ENCODE results near the gene ERP44.

GRCh38 chr9:99964336-99964735 lies 134.5 kb downstream of the ERP44 start:
- TF ChIP-seq EP300 (IDR thresholded peaks at IDR 0.05) (no peak), CTCF (IDR thresholded peaks at IDR 0.05) (no peak), POLR2A (IDR thresholded peaks at IDR 0.05) (no peak), POLR2AphosphoS5 (IDR thresholded peaks at IDR 0.05) (no peak)
